Transverse colon (tissue), 3 donors: Measurements from ENCODE around the gene ANKS1B.

ENCODE experiments used
- POLR2A ChIP-seq: fragments of 450-650 bp; IDR thresholded peaks from one replicate; pipeline ENCODE4 v1.6.1; 2016; ENCODE audit warnings: antibody characterized with exemption, mild to moderate bottlenecking, moderate library complexity
- TF ChIP-seq, protein P1 (sequence below), 5 experiments: fragments of 200-600 bp in 3 of 5; fragments of 450-650 bp in 2 of 5; sonication (generic) in 3 of 5; IDR thresholded peaks; 1 replicate in 2 of 5; 2 replicates in 3 of 5; pipeline ENCODE4 v1.5.1; 2016 to 2017; ENCODE audit warnings: antibody characterized with exemption in 5 of 5, inconsistent platforms in 3 of 5, mild to moderate bottlenecking in 2 of 5, moderate library complexity in 1 of 5

DNA sequence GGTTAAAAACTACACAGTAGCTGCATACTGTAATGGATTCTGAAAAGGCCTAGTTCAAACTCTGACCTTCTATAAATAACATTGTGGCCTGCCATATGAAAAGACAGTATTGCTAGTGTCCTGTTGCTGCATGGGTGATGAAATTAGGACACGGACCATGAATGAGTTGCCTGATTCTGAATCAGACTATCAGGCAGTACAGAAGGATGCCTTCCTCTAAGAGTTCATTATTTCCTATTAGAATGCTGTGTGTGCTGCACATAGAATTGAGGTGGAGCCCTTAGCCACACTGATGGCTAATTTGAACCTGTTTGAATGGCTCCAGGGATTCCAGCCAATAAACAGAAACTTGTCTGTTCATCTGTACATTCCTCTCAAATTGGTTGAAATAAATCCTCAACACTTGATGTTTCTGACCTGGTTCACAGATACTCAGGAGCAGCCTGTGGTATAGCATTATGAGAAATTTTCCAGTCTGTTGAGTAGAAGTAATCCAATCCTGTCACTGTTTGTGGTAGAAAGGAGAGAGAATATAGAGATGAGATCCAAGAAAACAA, 856.4 kb downstream of the ANKS1B start:
- TF ChIP-seq, protein P1, sequence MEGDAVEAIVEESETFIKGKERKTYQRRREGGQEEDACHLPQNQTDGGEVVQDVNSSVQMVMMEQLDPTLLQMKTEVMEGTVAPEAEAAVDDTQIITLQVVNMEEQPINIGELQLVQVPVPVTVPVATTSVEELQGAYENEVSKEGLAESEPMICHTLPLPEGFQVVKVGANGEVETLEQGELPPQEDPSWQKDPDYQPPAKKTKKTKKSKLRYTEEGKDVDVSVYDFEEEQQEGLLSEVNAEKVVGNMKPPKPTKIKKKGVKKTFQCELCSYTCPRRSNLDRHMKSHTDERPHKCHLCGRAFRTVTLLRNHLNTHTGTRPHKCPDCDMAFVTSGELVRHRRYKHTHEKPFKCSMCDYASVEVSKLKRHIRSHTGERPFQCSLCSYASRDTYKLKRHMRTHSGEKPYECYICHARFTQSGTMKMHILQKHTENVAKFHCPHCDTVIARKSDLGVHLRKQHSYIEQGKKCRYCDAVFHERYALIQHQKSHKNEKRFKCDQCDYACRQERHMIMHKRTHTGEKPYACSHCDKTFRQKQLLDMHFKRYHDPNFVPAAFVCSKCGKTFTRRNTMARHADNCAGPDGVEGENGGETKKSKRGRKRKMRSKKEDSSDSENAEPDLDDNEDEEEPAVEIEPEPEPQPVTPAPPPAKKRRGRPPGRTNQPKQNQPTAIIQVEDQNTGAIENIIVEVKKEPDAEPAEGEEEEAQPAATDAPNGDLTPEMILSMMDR (IDR thresholded peaks at IDR 0.05): no peak
- TF ChIP-seq POLR2A: no peak
